D721Med (cell line): ENCODE measurements around the gene JOSD1.

Source experiments
- DNase-seq: peaks from one replicate; pipeline ENCODE4 v3.0.0; 2011; ENCODE audit warnings: low spot score; ENCODE audit not compliant: insufficient read length
- FAIRE-seq: peaks from 2 replicates; lab custom pipeline; 2011; peaks lifted over from hg19 to GRCh38; lab: Jason Lieb, UNC
- CTCF ChIP-seq: IDR thresholded peaks from 2 replicates; pipeline ENCODE4 v1.5.1; 2012; ENCODE audit warnings: mild to moderate bottlenecking, control low read depth; ENCODE audit not compliant: insufficient read depth; ENCODE audit errors: missing control alignments

The JOSD1 gene

GRCh38 chr22:38733329-38733723, 32.6 kb upstream of the JOSD1 start:
- TF ChIP-seq CTCF, result peak; percentile 52
- no peak for DNase-seq
- no peak for FAIRE-seq

- DNase-seq (no peak), FAIRE-seq (no peak)
- TF ChIP-seq CTCF, result no peak
Measured at GRCh38 chr22:38732251-38732815, 31.6 kb upstream of the JOSD1 start.

GRCh38 chr22:38731703-38732161, 31.0 kb upstream of the JOSD1 start:
- FAIRE-seq, result no peak
- TF ChIP-seq CTCF, result no peak
- DNase-seq, result no peak

- FAIRE-seq (no peak), DNase-seq (no peak)
- TF ChIP-seq CTCF, result no peak
Measured at GRCh38 chr22:38730411-38730871, 29.7 kb upstream of the JOSD1 start.

- DNase-seq (no peak), FAIRE-seq (no peak)
- TF ChIP-seq CTCF, result no peak
Measured at GRCh38 chr22:38729946-38730345, 29.2 kb upstream of the JOSD1 start.

- DNase-seq (no peak), FAIRE-seq (no peak)
- no peak for TF ChIP-seq CTCF
Measured at GRCh38 chr22:38728871-38729796, 28.4 kb upstream of the JOSD1 start.
